Activated CD8-positive, alpha-beta T cell treated with anti-CD3 and anti-CD28 coated beads for 36 hours (primary cell): ENCODE data around the gene SMG1. TPM values are rescaled to one million over a fixed set of nuclear protein-coding genes. Genes with fewer than 3 reads are reported as not detected.
"Not testable (repeated sequence)": the region's sequence is repeated elsewhere in the genome, so short reads cannot be mapped to it uniquely, and the experiment has no call there.

Source experiments
- ATAC-seq: fragments of 200-7000 bp; cut with Tn5 transposase; one replicate; pipeline ENCODE4 v1.10.0; 2021; ENCODE audit warnings: mild to moderate bottlenecking, moderate library complexity
- CTCF ChIA-PET: fragments of 350-600 bp; sonication (Branson Sonifier 250); formaldehyde crosslinking; loops from one replicate; lab custom pipeline; 2021; ENCODE audit warnings: antibody characterized with exemption; lab: Charles Lee
- POLR2A ChIA-PET: fragments of 350-600 bp; sonication (Branson Sonifier 250); formaldehyde crosslinking; loops from one replicate; lab custom pipeline; 2021; ENCODE audit warnings: antibody characterized with exemption; lab: Charles Lee
- DNase-seq: peaks from one replicate; pipeline ENCODE4 v3.0.0-alpha.2; 2020
- H3K27ac Mint-ChIP-seq: one replicate; pipeline ENCODE4 v1.8.0; 2021; ENCODE audit warnings: mild to moderate bottlenecking, mixed read lengths
- H3K27me3 Mint-ChIP-seq: one replicate; pipeline ENCODE4 v1.8.0; 2021; ENCODE audit warnings: mixed read lengths
- H3K36me3 Mint-ChIP-seq: one replicate; pipeline ENCODE4 v1.8.0; 2021; ENCODE audit warnings: low read depth, mixed read lengths
- H3K4me1 Mint-ChIP-seq: one replicate; pipeline ENCODE4 v1.8.0; 2021; ENCODE audit warnings: low read depth, mixed read lengths
- H3K4me3 Mint-ChIP-seq: one replicate; pipeline ENCODE4 v1.8.0; 2021; ENCODE audit warnings: mild to moderate bottlenecking, moderate library complexity, mixed read lengths
- H3K9me3 Mint-ChIP-seq: one replicate; pipeline ENCODE4 v1.8.0; 2021; ENCODE audit warnings: mixed read lengths
- intact Hi-C: fragments of 100-400 bp; cut with micrococcal nuclease; formaldehyde crosslinking; loops from one replicate; pipeline ENCODE4 v1.10.0; 2022
- total RNA-seq, 2 experiments: library from RNA; stranded (reverse); gene quantifications; one replicate each; pipeline ENCODE4 v1.2.3, GENCODE V29; 2021
- TF ChIP-seq, protein P1 (sequence below): fragments of 200-600 bp; IDR thresholded peaks from one replicate; pipeline ENCODE4 v1.8.0; 2022; ENCODE audit warnings: antibody characterized with exemption, mild to moderate bottlenecking

Gene SMG1
- total RNA-seq, 2 experiments from 2014 or later: 103 to 108 TPM

GRCh38 chr16:18767217-18767616 lies 159.0 kb downstream of the SMG1 start:
- H3K9me3 Mint-ChIP-seq, intact Hi-C loops, H3K36me3 Mint-ChIP-seq, H3K27ac Mint-ChIP-seq, H3K4me3 Mint-ChIP-seq, CTCF ChIA-PET, H3K27me3 Mint-ChIP-seq: not testable (repeated sequence)
- ATAC-seq: peak; percentile 75
- peaks cover 13% of the 10 kb centered on the region for H3K4me1 Mint-ChIP-seq
- DNase-seq: peak; percentile 51
- POLR2A ChIA-PET: interaction anchor here (0.7 to 1.2 kb wide), 2 partner anchors 8 to 21 kb away, joined by 4 read pairs; no protein-coding TSS in a partner anchor

DNA sequence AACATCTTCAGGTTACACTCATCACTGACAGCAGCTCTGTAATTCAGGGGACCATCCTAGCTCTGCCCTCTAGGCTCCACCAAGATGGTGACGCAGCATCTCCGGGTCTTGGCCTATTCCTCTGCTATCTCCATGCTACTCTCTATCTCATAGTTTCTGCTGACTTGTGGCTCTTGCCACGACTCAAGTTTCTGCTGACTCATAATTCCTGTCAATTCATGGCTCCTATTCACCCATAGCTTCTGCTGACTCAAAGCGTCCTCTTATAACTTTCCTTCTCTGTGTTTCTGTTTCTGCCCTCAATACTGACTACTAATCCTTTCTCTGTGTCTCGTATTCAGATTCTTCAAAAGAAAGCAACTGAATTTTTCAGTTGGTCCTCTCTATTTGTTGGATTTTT lies 163.5 kb downstream of the SMG1 start:
- intact Hi-C loops, H3K9me3 Mint-ChIP-seq, H3K36me3 Mint-ChIP-seq, H3K27me3 Mint-ChIP-seq, POLR2A ChIA-PET, CTCF ChIA-PET, H3K27ac Mint-ChIP-seq, DNase-seq, H3K4me3 Mint-ChIP-seq: not testable (repeated sequence)
- peaks cover 10% of the 10 kb centered on the region for H3K4me1 Mint-ChIP-seq
- peak; percentile 17 for ATAC-seq

DNA sequence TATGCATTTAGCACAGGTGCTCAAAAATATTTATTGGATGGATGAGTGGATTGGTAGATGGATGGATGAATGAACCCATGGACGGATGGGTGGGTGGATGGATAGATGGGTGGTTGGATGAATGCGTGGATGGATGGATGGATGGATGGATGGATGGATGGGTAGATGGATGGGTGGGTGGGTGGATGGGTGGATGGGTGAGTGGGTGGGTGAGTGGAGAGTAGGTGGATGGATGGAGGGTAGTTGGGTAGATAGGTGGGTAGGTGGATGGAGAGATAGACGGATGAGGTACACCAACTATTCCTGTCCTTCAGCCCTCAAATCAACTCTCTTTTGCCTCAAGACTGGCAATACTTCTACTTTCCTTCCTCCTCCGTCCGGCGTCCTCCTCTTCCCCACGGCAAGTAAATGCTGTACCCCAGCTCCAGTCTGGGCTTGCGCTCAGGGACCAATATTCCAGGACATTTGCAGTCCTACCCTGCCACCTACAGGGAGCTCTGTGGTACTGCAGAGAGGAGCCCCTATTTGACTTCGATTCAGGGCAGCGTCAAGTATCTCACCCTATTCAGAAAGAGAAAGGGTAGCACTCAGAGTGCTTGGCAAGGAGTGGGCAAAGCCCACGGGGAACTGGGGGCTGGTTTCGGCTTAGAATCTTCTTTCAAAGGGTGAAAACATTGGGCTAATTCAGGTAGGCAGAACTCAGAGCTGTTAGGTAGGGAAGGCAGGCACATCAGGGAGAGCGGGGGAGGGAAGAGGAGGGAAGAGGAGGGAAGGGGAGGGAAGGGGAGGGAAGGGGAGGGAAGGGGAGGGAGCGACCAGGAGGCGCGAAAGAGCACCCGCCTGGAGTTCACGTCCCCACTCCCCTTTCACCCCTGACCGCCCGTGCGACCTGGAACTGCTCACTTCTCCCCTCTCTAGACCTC lies 166.3 kb downstream of the SMG1 start:
- intact Hi-C loops, POLR2A ChIA-PET, CTCF ChIA-PET, H3K4me3 Mint-ChIP-seq, H3K27me3 Mint-ChIP-seq, H3K27ac Mint-ChIP-seq, H3K9me3 Mint-ChIP-seq, H3K36me3 Mint-ChIP-seq: not testable (repeated sequence)
- peaks cover 21% of the 10 kb centered on the region for H3K4me1 Mint-ChIP-seq
- ATAC-seq (peak; percentile 92), DNase-seq (peak; percentile 75)
- TF ChIP-seq, protein P1, sequence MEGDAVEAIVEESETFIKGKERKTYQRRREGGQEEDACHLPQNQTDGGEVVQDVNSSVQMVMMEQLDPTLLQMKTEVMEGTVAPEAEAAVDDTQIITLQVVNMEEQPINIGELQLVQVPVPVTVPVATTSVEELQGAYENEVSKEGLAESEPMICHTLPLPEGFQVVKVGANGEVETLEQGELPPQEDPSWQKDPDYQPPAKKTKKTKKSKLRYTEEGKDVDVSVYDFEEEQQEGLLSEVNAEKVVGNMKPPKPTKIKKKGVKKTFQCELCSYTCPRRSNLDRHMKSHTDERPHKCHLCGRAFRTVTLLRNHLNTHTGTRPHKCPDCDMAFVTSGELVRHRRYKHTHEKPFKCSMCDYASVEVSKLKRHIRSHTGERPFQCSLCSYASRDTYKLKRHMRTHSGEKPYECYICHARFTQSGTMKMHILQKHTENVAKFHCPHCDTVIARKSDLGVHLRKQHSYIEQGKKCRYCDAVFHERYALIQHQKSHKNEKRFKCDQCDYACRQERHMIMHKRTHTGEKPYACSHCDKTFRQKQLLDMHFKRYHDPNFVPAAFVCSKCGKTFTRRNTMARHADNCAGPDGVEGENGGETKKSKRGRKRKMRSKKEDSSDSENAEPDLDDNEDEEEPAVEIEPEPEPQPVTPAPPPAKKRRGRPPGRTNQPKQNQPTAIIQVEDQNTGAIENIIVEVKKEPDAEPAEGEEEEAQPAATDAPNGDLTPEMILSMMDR: peak; percentile 64

GRCh38 chr16:18757960-18758660 lies 168.1 kb downstream of the SMG1 start:
- intact Hi-C loops: not testable (repeated sequence)

GRCh38 chr16:18756639-18757038 lies 169.6 kb downstream of the SMG1 start:
- POLR2A ChIA-PET, H3K4me3 Mint-ChIP-seq, ATAC-seq, H3K9me3 Mint-ChIP-seq, DNase-seq, H3K27me3 Mint-ChIP-seq, H3K36me3 Mint-ChIP-seq, intact Hi-C loops, CTCF ChIA-PET: not testable (repeated sequence)
- Mint-ChIP-seq H3K4me1 (peaks cover 21% of the 10 kb centered on the region), H3K27ac (peak overlapping the region; percentile 30)

More at GRCh38 chr16:18757960-18758660, 168.1 kb downstream of the SMG1 start:
- Mint-ChIP-seq H3K4me1 (peaks cover 21% of the 10 kb centered on the region), H3K27ac (peak overlapping the region; percentile 67)
- H3K9me3 Mint-ChIP-seq, H3K27me3 Mint-ChIP-seq, CTCF ChIA-PET, POLR2A ChIA-PET, H3K36me3 Mint-ChIP-seq, H3K4me3 Mint-ChIP-seq: not testable (repeated sequence)
- peak; percentile 47 for ATAC-seq
- DNase-seq: peak; percentile 43

Other genes starting within 250 kb of the SMG1 start
- gene RPS15A, start 136.1 kb downstream of the SMG1 start, total RNA-seq: 1,000 to 10,000 TPM; 2,201 to 2,213 TPM
- gene ARL6IP1, start 124.9 kb downstream of the SMG1 start, total RNA-seq: 10 to 100 TPM; 97.0 to 97.3 TPM
- not detected for gene TMC7, start 57.5 kb upstream of the SMG1 start, total RNA-seq
- 10 to 100 TPM; 16.9 to 19.2 TPM for gene COQ7, start 141.2 kb upstream of the SMG1 start, total RNA-seq
- 1 to 10 TPM; 1.3 to 1.9 TPM for gene ITPRIPL2, start 187.6 kb upstream of the SMG1 start, total RNA-seq
- under 1 TPM in 1 of 2 experiments, not detected in 1; 0.59 TPM for gene SYT17, start 241.8 kb upstream of the SMG1 start, total RNA-seq